ACHN (cell line): Measurements from ENCODE around the gene GKN1.

Experiments used
- DNase-seq: peaks from one replicate; pipeline ENCODE4 v3.0.0-alpha.2; 2015
- in situ Hi-C: cut with HindIII; loops from 2 replicates; pipeline ENCODE4 v1.10.0; 2017; ENCODE audit warnings: low sequenced_read_pairs, low pct_ligation_motif_present, low pct_unique_long_range_greater_than_20kb

The GKN1 gene

GRCh38 chr2:68974251-68974650 is at the start of gene GKN1:
GKN1 (plus strand) TSS chr2:68974636; CDS start chr2:68974678, 42 bp downstream.
- in situ Hi-C loops: no loop called here
- no peak for DNase-seq

GRCh38 chr2:68925295-68925896 is 49.0 kb upstream of the GKN1 start:
- DNase-seq: peak; percentile 55
- in situ Hi-C loops: no loop called here

- in situ Hi-C loops: no loop called here
- no peak for DNase-seq
These were observed 47.6 kb upstream of the GKN1 start for GRCh38 chr2:68926796-68927195.

- in situ Hi-C loops: no loop called here
- no peak for DNase-seq
These were observed 43.2 kb upstream of the GKN1 start for GRCh38 chr2:68931149-68931711.

- in situ Hi-C loops: no loop called here
- no peak for DNase-seq
These were observed 42.6 kb upstream of the GKN1 start for GRCh38 chr2:68931799-68932198.

GRCh38 chr2:68932402-68932801 is 42.0 kb upstream of the GKN1 start:
- DNase-seq: no peak
- in situ Hi-C loops: no loop called here

- in situ Hi-C loops: no loop called here
- DNase-seq: no peak
These were observed 40.4 kb upstream of the GKN1 start for GRCh38 chr2:68934021-68934420.

- in situ Hi-C loops: no loop called here
- no peak for DNase-seq
These were observed 39.0 kb upstream of the GKN1 start for GRCh38 chr2:68935471-68935870.

GRCh38 chr2:68936427-68936826 is 38.0 kb upstream of the GKN1 start:
- in situ Hi-C loops: no loop called here
- peak; percentile 11 for DNase-seq

- DNase-seq: no peak
- in situ Hi-C loops: no loop called here
These were observed 37.5 kb upstream of the GKN1 start for GRCh38 chr2:68936889-68937288.

- in situ Hi-C loops: no loop called here
- DNase-seq: no peak
These were observed 36.9 kb upstream of the GKN1 start for GRCh38 chr2:68937346-68938055.

GRCh38 chr2:68938938-68939337 is 35.5 kb upstream of the GKN1 start:
- DNase-seq: no peak
- in situ Hi-C loops: no loop called here

- no peak for DNase-seq
- in situ Hi-C loops: no loop called here
These were observed 34.5 kb upstream of the GKN1 start for GRCh38 chr2:68939962-68940361.

- in situ Hi-C loops: no loop called here
These were observed 34.1 kb upstream of the GKN1 start for GRCh38 chr2:68940369-68940768.

GRCh38 chr2:68942827-68943226 is 31.6 kb upstream of the GKN1 start:
- DNase-seq: no peak
- in situ Hi-C loops: no loop called here

More at GRCh38 chr2:68940369-68940768, 34.1 kb upstream of the GKN1 start:
- no peak for DNase-seq

- in situ Hi-C loops: no loop called here
- DNase-seq: peak; percentile 80
These were observed 30.6 kb upstream of the GKN1 start for GRCh38 chr2:68943581-68944568.

- in situ Hi-C loops: no loop called here
- DNase-seq: no peak
These were observed 28.3 kb upstream of the GKN1 start for GRCh38 chr2:68946117-68946516.

- DNase-seq: no peak
- in situ Hi-C loops: no loop called here
These were observed 25.7 kb upstream of the GKN1 start for GRCh38 chr2:68948710-68949109.

GRCh38 chr2:68951899-68952298 is 22.5 kb upstream of the GKN1 start:
- in situ Hi-C loops: no loop called here
- DNase-seq: no peak
